Brain pericyte (primary cell): ENCODE results near the gene OR13C3.
"Not testable (repeated sequence)": the region's sequence is repeated elsewhere in the genome, so short reads cannot be mapped to it uniquely, and the experiment has no call there.

Experiments used
- DNase-seq: peaks from one replicate; pipeline ENCODE4 v3.0.0-alpha.2; 2012; ENCODE audit warnings: low read depth, low spot score

OR13C3 gene

DNA sequence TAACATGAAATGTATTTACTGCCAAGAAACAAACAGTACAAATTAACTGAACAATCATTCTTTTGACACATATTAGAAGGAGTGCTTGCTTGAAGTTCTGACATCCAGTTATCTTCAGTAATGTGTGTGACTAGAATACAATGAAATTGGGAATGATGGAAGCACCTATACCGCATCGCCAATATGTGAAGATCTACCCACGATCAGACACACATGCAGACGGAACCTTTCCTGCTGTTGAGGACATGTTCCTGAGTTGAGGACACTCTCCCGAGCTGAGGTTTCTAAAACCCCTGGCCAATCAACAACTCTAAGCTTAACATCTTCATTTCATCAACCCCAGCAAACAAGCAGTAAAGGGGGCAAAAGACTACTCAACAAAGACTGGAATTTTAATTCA, at the start of gene OR13C3:
OR13C3 (minus strand) TSS at position 101 of the 400 bp plus-strand sequence. CDS start 133 bp downstream, outside the sequence.
- DNase-seq: no peak

DNA sequence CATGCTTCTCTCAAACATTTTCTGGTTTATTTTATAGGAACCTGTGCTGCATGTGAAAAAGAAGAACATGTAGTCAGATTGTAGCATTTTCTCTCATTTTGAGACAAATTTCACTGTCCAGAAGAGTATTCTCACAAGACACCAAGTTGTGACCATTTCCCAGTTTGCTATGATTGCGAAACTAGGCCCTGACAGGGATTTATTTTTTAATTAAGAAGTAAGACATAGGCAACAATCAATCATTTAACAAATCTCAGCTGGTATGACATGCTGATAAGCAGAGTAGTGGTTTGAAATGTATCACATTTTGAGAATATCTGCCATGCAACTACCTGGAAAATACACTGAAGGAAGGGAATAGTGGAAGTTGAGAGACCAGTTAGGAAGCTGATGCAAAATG, 43.9 kb upstream of the OR13C3 start:
- DNase-seq: no peak

DNA sequence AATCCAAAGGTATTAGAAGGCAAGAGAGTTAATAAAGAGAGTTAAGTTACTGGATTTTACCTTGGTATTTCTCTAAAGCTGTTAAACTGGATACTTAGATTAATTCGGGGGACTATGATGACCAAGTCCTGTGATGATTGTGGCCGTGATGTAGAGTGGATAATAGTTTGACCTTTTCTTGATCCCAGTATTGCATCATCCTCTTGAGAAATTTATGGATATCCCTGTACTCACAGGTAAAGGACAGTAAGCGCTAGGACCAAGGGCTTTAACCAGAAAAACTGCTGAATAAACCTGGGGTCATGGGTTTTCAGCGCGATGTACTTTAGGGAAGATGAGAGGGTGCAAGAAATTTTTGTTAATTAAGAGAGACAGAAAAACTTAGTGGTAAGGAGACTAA, 40.6 kb upstream of the OR13C3 start:
- DNase-seq: no peak

DNA sequence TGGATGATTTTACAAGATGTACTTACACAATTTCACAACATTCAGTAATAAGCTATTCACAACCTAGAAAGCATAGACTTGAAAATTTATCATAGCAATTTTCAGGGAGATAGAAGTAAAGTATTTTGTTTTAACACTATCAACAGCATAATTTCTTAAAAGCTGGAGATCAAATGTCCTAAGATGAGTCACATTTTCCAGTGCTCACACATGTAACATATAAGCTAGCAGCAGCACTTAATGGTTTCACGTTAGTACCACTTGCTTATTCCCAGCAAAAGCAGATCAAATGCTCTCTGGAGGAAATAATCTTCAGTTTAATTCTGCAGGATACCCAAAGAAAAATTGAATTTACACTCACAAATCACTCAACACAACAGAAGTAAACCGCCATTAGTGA, 38.8 kb upstream of the OR13C3 start:
- no peak for DNase-seq

DNA sequence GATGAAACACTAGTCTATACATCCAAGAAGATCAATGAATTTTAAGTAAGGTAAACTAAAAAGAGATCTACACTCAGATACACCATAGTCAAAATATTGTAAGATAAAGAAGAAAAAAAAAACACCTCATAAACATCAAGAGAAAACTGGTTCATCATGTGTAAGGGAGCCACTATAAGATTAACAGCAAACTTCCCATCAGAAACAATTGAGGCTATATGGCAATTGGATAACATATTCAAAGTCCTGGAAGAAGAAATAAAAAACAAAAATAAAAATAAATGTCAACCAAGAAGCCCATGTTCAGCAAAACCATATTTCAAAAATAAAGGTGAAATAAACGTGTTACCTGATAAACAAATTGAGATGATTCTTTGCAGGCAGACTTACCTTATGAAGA, 36.0 kb upstream of the OR13C3 start:
- DNase-seq: no peak

DNA sequence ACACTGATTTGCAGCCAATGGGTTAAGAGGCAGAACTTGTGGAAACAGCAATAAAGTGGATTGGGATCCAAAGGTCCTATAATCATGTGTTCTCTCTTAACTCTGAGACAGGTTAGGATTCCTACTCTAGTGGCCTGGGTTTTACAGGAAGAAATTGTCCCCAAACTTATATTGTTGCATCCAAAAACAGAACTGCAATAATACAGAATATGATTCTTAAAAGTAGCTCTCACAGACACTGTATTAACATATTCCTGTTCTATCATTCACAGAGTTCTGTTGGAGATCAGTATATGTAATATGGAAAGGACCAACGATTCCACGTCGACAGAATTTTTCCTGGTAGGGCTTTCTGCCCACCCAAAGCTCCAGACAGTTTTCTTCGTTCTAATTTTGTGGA, 32.2 kb upstream of the OR13C3 start, which contains the start of gene OR13C8:
OR13C8 (plus strand) TSS at position 301 of the 400 bp plus-strand sequence; CDS start at position 301, 0 bp downstream.
- DNase-seq: no peak

DNA sequence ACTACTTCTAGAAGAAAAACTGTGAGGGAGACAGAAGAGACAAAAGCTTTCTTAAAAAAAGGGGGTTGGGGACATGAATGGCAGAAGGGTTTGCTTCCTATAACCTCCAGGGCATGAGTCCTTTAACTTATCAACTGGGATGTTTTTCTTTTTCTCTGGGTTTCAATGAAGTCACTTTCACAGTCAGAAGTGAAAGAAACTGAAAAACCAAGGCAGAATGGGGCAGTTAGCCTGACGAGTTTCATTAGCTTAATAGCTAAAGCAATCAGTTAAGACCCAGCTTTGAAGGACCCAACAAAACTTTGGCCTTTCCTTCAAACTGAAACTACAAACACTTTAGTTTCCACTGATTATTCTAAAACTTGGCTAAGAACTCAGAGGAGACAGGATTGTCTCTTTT, 27.7 kb upstream of the OR13C3 start:
- DNase-seq: no peak

DNA sequence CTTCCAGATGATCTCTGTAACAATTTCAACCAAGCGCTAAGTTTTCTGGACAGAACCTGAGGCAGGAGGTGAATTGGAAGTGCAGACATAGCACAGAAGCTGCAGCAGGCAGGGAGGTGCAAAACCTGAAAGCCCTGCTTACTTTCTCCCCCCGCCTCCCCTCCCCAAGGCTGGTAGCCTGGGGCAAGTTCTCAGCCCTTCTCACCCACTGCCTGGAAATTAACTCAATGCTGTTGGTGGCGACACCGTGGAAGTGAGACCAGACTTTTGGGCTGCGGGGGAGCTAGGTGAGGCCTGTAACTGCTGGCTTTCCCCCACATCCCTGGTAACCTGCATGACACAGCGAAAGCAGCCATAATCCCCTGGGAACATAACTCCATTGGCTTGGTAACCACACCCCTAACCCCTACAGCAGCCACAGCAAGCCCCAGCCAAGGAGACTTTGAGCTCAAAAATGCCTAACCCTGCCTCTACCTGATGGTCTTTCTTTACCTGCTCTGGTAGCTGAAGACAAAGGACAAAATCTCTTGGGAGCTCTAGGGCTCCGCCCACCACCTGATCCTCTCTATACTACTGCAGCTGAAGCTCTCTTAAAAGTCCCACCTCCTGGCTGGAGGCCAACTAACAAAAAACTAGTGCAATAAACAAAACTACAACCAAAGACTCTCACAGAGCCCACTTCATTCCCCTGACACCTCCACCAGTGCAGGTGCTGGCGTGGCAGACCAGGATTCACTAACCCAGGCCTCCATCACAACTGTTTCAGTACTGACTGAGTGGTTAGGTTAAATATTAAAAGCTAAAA, 20.4 kb upstream of the OR13C3 start:
- DNase-seq: no peak

DNA sequence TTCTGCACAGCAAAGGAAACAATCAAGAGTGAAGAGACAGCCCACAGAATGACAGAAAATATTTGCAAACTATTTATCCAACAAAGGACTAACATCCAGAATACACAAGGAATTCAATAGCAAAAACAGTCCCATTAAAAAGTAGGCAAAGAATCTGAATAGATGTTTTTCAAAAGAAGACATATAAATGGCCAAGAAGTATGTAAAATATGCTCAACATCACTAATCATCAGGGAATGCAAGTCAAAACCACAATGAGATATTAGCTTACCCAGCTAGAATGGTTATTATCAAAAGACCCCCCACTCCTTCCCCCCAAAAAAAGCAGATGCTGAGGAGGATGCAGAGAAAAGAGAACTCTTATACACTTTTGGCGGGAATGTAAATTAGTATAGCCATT, 18.9 kb upstream of the OR13C3 start:
- no peak for DNase-seq

DNA sequence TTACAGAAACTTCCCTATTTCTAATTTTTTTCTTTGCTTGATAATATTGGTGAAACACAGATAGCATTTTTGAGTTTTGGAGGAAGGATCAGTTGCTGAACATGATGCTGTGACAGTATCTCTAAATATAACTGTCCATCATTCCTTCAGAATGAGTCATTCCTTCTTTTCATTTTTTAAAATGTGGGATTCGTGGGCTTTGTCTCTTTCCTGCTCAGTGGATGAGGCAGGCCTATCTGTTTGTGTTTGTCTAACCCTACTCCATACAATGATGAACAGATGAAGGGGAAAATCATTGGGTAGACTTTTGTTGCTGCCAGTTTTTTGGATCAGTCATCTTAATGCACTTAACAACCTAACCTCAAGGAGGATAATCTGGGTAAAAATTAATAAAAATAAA, 16.6 kb upstream of the OR13C3 start:
- no peak for DNase-seq

DNA sequence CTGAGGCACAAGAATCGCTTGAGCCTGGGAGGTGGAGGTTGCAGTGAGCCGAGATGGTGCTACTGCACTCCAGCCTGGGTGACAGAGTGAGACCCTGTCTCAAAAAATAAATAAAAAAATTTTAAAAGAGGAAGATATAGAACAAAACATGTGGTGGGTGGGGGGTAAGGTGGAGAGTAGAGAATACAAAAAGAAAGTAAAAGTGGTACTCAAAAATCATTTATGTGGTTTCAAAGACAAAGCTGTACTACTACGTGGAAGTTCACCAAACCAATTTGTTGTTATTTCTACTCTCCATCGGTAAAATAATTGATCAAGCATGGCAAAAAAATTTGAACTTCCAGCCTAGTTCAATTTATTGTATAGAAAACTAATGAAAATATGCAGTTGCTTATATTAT, 8.0 kb upstream of the OR13C3 start:
- DNase-seq: no peak

DNA sequence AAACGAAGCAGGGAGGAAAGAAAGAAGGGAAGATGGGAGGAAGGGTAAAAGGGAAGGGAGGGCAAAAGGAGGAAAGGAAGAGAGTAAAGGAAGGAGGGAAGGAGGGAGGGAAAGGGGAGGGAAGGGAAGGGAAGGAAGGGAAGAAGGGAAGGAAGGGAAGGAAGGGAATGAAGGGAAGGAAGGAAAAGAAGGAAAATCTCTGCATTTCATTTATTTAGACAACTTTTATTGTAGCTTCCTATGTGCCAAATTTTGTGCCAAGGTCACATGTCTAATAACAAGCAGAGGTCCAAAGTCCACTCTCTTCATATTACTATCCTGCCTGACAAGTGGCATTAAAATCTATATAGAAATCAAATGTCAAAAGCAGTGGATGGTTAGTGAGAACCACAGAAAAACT, 2.6 kb upstream of the OR13C3 start:
- no peak for DNase-seq

DNA sequence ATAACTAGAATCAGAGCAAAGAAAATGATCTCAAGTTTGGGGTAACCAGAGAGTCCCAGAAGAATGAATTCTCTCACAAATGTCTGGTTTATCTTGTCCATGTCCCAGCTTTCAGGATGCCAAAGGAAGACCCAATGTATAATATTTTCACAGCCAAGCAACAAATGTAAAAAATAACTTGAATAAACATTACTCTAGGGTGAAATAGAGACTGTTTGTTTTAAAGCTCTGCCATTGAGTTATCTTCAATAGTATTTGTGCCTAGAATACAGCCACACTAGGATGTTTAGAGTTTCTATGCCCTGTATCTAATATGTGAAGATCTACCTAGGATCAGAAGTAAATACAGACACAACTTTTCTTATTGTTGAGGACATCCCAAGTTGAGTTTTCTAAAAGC, 9.5 kb downstream of the OR13C3 start, which contains the start of gene OR13C4:
OR13C4 (minus strand) TSS at position 101 of the 400 bp plus-strand sequence; CDS start at position 101, 0 bp downstream.
- no peak for DNase-seq

DNA sequence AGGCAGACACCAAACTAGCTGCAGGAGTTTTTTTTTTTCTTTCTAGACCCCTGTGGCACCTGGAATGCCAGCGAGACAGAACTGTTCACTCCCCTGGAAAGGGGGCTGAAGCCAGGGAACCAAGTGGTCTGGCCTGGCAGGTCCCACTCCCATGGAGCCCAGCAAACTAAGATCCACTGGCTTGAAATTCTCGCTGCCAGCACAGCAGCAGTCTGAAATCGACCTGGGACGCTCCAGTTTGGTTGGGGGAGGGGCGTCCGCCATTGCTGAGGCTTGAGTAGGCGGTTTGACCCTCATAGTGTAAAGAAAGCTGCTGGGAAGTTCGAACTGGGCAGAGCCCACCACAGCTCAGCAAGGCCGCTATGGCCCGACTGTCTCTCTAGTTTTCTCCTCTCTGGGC, 16.4 kb downstream of the OR13C3 start:
- DNase-seq: not testable (repeated sequence)

DNA sequence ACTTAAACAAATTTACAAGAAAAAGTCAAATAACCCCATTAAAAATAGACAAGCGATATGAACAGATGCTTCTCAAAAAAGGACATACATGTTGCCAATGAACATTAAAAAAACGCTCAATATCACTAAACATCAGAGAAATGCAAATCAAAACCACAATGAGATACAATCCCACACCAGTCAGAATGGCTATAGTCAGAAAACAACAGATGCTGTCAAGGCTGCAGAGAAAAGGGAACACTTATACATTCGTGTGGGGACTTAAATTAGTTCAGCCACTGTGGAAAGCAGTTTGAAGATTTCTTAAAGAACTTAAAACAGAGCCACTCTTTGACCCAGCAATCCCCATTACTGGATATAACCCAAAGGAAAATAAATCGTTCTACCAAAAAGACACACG, 21.8 kb downstream of the OR13C3 start:
- DNase-seq: no peak

DNA sequence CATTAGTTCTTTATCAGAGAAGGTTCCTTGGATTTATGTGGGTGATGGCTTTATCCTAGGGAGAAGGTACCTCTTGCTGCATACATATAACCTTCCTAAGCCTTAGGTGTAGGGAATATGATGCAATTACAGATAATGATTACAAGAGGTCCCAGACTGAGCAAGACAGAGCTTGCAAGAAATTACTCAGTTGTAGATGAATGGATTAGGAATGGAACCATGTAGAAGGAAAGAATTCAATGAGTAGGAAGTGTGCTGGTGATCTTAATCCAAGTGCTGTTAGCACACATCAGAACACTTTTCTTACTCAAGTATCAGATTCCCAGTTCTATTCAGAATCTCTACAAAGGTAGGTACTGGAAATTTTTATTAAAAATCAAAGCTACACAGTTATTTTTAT, 30.1 kb downstream of the OR13C3 start:
- DNase-seq: no peak

DNA sequence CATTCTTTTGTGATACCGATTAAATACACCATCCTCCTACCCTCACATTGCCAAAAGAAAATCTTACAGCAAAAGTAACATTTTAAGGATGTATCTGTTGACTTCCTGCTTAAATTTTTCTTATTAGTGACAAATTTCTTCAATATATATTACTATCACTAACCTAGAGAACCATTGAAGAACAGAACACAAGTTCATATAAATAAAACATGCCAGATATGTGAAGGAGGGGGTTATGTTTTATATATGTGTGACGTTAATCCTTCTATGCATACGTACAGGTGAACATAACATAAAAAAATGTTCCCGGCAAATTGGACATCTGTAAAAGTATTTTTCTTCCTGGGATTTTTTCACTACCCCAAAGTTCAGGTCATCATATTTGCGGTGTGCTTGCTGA, 32.7 kb downstream of the OR13C3 start, which contains the start of gene OR13F1:
OR13F1 (plus strand) TSS at position 301 of the 400 bp plus-strand sequence; CDS start at position 301, 0 bp downstream.
- no peak for DNase-seq

DNA sequence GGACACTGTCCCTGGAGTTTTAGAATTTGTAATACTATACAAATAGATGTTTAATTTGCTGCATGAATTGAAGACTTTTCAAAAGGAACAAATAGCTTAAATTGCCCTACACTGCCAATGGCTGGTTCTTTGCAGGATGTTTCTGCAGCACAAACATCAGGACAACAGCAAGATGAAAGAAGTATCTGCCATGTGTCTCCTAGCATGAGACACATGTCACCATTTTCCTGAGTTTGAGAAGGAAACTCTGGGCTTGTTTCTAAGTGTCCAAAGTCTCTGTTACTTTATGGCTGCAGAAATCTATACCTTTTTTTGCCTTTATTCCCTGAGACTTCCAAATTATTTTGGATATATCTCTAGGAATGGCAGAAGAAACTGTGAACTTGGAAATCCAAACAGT, 33.2 kb downstream of the OR13C3 start:
- no peak for DNase-seq

DNA sequence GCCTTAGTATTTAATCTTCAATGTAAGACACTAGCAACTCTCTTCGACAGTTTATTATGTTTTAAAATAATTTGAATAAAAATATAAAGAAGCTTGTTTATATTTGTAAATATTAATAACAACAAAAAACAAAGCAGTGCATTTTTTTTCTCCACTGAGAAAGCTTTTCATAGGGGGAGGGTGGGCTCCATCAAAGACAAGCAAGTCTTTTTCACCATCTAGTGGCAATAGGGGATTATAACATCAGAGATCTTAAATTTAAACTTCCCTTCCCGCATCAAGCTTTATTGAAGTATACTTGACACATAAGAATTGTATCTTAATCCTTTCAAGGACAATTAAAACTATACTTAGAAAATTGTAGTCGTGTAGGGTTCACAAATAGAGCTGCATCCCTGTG, 41.8 kb downstream of the OR13C3 start:
- DNase-seq: no peak
